NOMO-1 (cell line): ENCODE data around the gene ITGAL.
"Not testable (repeated sequence)": the region's sequence is repeated elsewhere in the genome, so short reads cannot be mapped to it uniquely, and the experiment has no call there.

Experiments used
- DNase-seq, 2 experiments: peaks; one replicate each; lab custom pipeline; 2025; ENCODE audit not compliant: unreplicated experiment in 2 of 2; lab: John Stamatoyannopoulos, UW

Gene ITGAL

GRCh38 chr16:30539986-30540526, 67.5 kb downstream of the ITGAL start:
- not testable (repeated sequence) for DNase-seq

GRCh38 chr16:30540916-30541464, 68.4 kb downstream of the ITGAL start:
- DNase-seq: not testable (repeated sequence)

- no peak for DNase-seq
Measured at GRCh38 chr16:30541502-30542329, 69.2 kb downstream of the ITGAL start.

GRCh38 chr16:30543067-30543466, 70.5 kb downstream of the ITGAL start:
- no peak for DNase-seq

- DNase-seq: peak in 1 of 2 experiments; percentile 45
Measured at GRCh38 chr16:30546115-30546514, 73.6 kb downstream of the ITGAL start.

- no peak for DNase-seq
Measured at GRCh38 chr16:30548416-30549253, 76.1 kb downstream of the ITGAL start.

GRCh38 chr16:30551781-30552180, 79.2 kb downstream of the ITGAL start:
- no peak for DNase-seq

- DNase-seq: no peak
Measured at GRCh38 chr16:30552956-30553355, 80.4 kb downstream of the ITGAL start.

- DNase-seq: peak; percentile 10 to 26
Measured at GRCh38 chr16:30553393-30553899, 80.9 kb downstream of the ITGAL start.

- no peak for DNase-seq
Measured at GRCh38 chr16:30554557-30555314, 82.2 kb downstream of the ITGAL start.

- DNase-seq: no peak
Measured at GRCh38 chr16:30555315-30556124, 83.0 kb downstream of the ITGAL start.

GRCh38 chr16:30556125-30556473, 83.6 kb downstream of the ITGAL start:
- DNase-seq: no peak

GRCh38 chr16:30557707-30557956, 85.1 kb downstream of the ITGAL start:
- DNase-seq: no peak

- DNase-seq: peak; percentile 97 to 98
Measured at GRCh38 chr16:30557957-30558788, 85.6 kb downstream of the ITGAL start, which contains the start of gene ZNF764. Gene ZNF764 (minus strand): TSS chr16:30558374. CDS start chr16:30558182, 192 bp downstream.

GRCh38 chr16:30558789-30559377, 86.3 kb downstream of the ITGAL start:
- DNase-seq: no peak

GRCh38 chr16:30559690-30560089, 87.1 kb downstream of the ITGAL start:
- DNase-seq: peak; percentile 27 to 53

GRCh38 chr16:30561089-30561816, 88.7 kb downstream of the ITGAL start:
- DNase-seq: no peak

- no peak for DNase-seq
Measured at GRCh38 chr16:30562021-30562420, 89.5 kb downstream of the ITGAL start.
